B cell (primary cell): ENCODE data around the gene RER1. TPM values are rescaled to one million over a fixed set of nuclear protein-coding genes. Genes with fewer than 3 reads are reported as not detected.

Experiments
- ATAC-seq: fragments of 200-7000 bp; cut with Tn5 transposase; one replicate; pipeline ENCODE4 v1.10.0; 2021; ENCODE audit warnings: low read depth, mild to moderate bottlenecking, moderate number of reproducible peaks, moderate library complexity
- CTCF ChIA-PET: fragments of 350-600 bp; sonication (Branson Sonifier 250); formaldehyde crosslinking; loops from one replicate; lab custom pipeline; 2021; ENCODE audit warnings: antibody characterized with exemption, inconsistent platforms; lab: Charles Lee
- POLR2A ChIA-PET: fragments of 350-600 bp; sonication (Branson Sonifier 250); formaldehyde crosslinking; loops from one replicate; lab custom pipeline; 2021; ENCODE audit warnings: antibody characterized with exemption; lab: Charles Lee
- DNase-seq: peaks from one replicate; pipeline ENCODE4 v3.0.0; 2013
- H2AFZ ChIP-seq: 2 replicates; pipeline ENCODE4 v1.6.1; 2012; ENCODE audit warnings: mild to moderate bottlenecking, low read depth, low read length; ENCODE audit not compliant: insufficient read depth, poor library complexity, severe bottlenecking
- H3K27ac ChIP-seq, 2 donors: 1 replicate in 1 of 2; 2 replicates in 1 of 2; pipeline ENCODE4 v1.5.1; 2012 to 2013; ENCODE audit warnings: low read length in 2 of 2, mild to moderate bottlenecking in 2 of 2, moderate library complexity in 1 of 2
- H3K27me3 ChIP-seq, 4 experiments: fragments of 200-600 bp in 1 of 4; sonication (generic) in 1 of 4; replicated peaks in 1 of 4; 1 replicate in 2 of 4; 2 replicates in 2 of 4; pipeline versions ENCODE4 v1.6.1 to v1.7.0; 2013 to 2016; ENCODE audit warnings: low read length in 3 of 4, mild to moderate bottlenecking in 2 of 4, mixed read lengths in 1 of 4, moderate library complexity in 1 of 4; ENCODE audit not compliant: insufficient read depth in 4 of 4, control insufficient read depth in 3 of 4; ENCODE audit errors: control extremely low read depth in 1 of 4
- H3K36me3 ChIP-seq, 2 experiments: replicated peaks in 1 of 2; 1 replicate in 1 of 2; 2 replicates in 1 of 2; pipeline versions ENCODE4 v1.6.1 to v1.7.1; 2013; ENCODE audit warnings: low read length in 1 of 2; ENCODE audit not compliant: insufficient read depth in 2 of 2, control insufficient read depth in 1 of 2; ENCODE audit errors: control extremely low read depth in 1 of 2, extremely low read depth in 1 of 2
- H3K4me1 ChIP-seq, 2 donors: fragments of 200-600 bp in 1 of 2; sonication (generic) in 1 of 2; 1 replicate in 1 of 2; 2 replicates in 1 of 2; pipeline versions ENCODE4 v1.5.1 to v1.6.1; 2013 to 2017; ENCODE audit warnings: low read length in 2 of 2; ENCODE audit not compliant: control insufficient read depth in 2 of 2, insufficient read depth in 2 of 2
- H3K4me2 ChIP-seq: replicated peaks from 2 replicates; pipeline ENCODE3; 2012; ENCODE audit warnings: mild to moderate bottlenecking, low read depth, low read length; ENCODE audit not compliant: poor library complexity, severe bottlenecking
- H3K4me3 ChIP-seq, 5 experiments: fragments of 200-600 bp in 1 of 5; sonication (generic) in 1 of 5; 1 replicate in 3 of 5; 2 replicates in 2 of 5; pipeline versions ENCODE4 v1.5.1 to v1.7.0; 2011 to 2016; ENCODE audit warnings: low read length in 4 of 5, mild to moderate bottlenecking in 4 of 5, low read depth in 2 of 5, control low read depth in 1 of 5, moderate library complexity in 1 of 5; ENCODE audit not compliant: insufficient read depth in 1 of 5; ENCODE audit errors: control extremely low read depth in 1 of 5, extremely low read depth in 1 of 5
- H3K79me2 ChIP-seq: fragments of 200-600 bp; sonication (generic); one replicate; pipeline ENCODE4 v1.6.0; 2016; ENCODE audit warnings: low read length; ENCODE audit not compliant: control insufficient read depth, insufficient read depth
- H3K9ac ChIP-seq: fragments of 200-600 bp; sonication (generic); 2 replicates; pipeline ENCODE4 v1.6.1; 2017; ENCODE audit warnings: mild to moderate bottlenecking, low read length, moderate library complexity
- H3K9me3 ChIP-seq, 3 donors: one replicate each; pipeline versions ENCODE4 v1.6.1 to v1.7.1; 2013; ENCODE audit warnings: low read length in 2 of 3; ENCODE audit not compliant: control insufficient read depth in 2 of 3, insufficient read depth in 1 of 3; ENCODE audit errors: control extremely low read depth in 1 of 3
- H4K20me1 ChIP-seq: 2 replicates; pipeline ENCODE4 v1.6.0; 2012; ENCODE audit warnings: mild to moderate bottlenecking, low read length; ENCODE audit not compliant: insufficient read depth, control insufficient read depth, poor library complexity, severe bottlenecking
- H3K27ac Mint-ChIP-seq: one replicate; pipeline ENCODE4 v1.8.0; 2021; ENCODE audit warnings: mixed read lengths
- H3K27me3 Mint-ChIP-seq: one replicate; pipeline ENCODE4 v1.8.0; 2021; ENCODE audit warnings: mixed read lengths
- H3K4me1 Mint-ChIP-seq: one replicate; pipeline ENCODE4 v1.8.0; 2021; ENCODE audit warnings: mixed read lengths
- H3K4me3 Mint-ChIP-seq: one replicate; pipeline ENCODE4 v1.8.0; 2021; ENCODE audit warnings: mixed read lengths
- H3K9me3 Mint-ChIP-seq: one replicate; pipeline ENCODE4 v1.8.0; 2022; ENCODE audit warnings: mixed read lengths; ENCODE audit not compliant: insufficient read depth
- CTCF ChIP-seq: fragments of 200-600 bp; IDR thresholded peaks from one replicate; pipeline ENCODE4 v1.8.0; 2022; ENCODE audit warnings: antibody characterized with exemption, mild to moderate bottlenecking
- EZH2 ChIP-seq: IDR thresholded peaks from 2 replicates; pipeline ENCODE4 v1.6.1; 2012; ENCODE audit warnings: borderline replicate concordance, low read depth, mild to moderate bottlenecking, moderate library complexity, low read length; ENCODE audit not compliant: insufficient read depth, poor library complexity, severe bottlenecking
- WGBS: methylation state at CpG from one replicate; pipeline ENCODE4 v1.1.5; 2013; ENCODE audit warnings: missing lambda C conversion rate; ENCODE audit not compliant: insufficient coverage; 5-methylcytosine and 5-hydroxymethylcytosine counted together
- intact Hi-C: fragments of 100-400 bp; cut with micrococcal nuclease; formaldehyde crosslinking; loops from one replicate; pipeline ENCODE4 v1.10.0; 2022
- polyA plus RNA-seq: library from polyadenylated mRNA; depleted of rRNA; stranded (reverse); fragments of >200 nt; gene quantifications from 2 replicates; pipeline ENCODE4 v1.2.3, GENCODE V29; 2012
- total RNA-seq, 2 donors: library from RNA; stranded (reverse); fragments of 120-200 nt in 1 of 2; gene quantifications; 1 replicate in 1 of 2; 2 replicates in 1 of 2; pipeline versions ENCODE4 v1.2.3 to v1.2.4, GENCODE V29; 2013 to 2022

The RER1 gene
- total and polyA plus RNA-seq, 2 donors (not counting 1 experiment from before 2014, with no cell fraction given): 78.5 to 118 TPM

DNA sequence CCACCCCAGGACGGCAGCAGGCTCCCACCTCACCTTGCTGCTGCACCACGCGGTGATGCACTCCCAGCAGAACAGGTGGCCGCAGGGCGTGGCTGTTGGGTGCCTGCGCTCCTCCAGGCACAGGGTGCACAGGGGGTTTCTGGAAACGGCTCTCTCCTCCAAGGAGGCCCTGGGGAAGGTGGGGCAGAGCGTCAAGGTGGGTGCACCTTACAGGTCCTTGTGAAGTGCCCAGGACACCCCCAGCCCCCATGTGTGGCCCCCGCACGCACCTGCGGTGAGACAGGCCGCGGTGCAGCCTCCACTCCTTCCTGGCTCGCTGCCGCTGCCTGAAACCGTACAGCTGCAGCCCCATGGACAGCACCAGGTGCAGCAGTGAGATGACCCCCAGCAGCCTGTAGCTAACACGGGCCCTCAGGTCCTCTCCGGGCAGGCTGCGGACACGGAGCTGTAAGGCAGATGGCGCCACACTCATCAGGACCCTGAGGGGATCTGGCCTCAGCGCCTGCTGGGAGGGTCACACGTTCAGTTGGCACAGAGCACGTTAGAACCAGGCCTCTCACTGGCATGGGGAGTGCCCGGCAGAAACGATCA, 14.9 kb downstream of the RER1 start:
- no peak overlapping the region for H3K4me3 ChIP-seq
- H3K4me1 ChIP-seq: peaks cover 1 to 2% of the 10 kb centered on the region in 2 donors
- TF ChIP-seq CTCF: no peak
- TF ChIP-seq EZH2: no peak
- no peak overlapping the region for H3K27ac Mint-ChIP-seq
- H3K27me3 Mint-ChIP-seq: no peaks in the 10 kb centered on the region
- POLR2A ChIA-PET: interaction anchor here (1.7 kb wide), 1 partner anchor 15 kb away, joined by 3 read pairs; the partner anchor contains the start of genes MORN1 and RER1
- DNase-seq (no peak), ATAC-seq (no peak)
- H3K79me2 ChIP-seq: peaks cover 28% of the 10 kb centered on the region
- peaks cover 7% of the 10 kb centered on the region for H3K4me1 Mint-ChIP-seq
- no peaks in the 10 kb centered on the region for H3K9me3 ChIP-seq
- H3K4me3 Mint-ChIP-seq: no peak overlapping the region
- no peak overlapping the region for H3K4me2 ChIP-seq
- H3K36me3 ChIP-seq: peaks cover 0 to 56% of the 10 kb centered on the region in 2 experiments
- CTCF ChIA-PET: no interaction called here
- H3K27ac ChIP-seq: no peak overlapping the region
- peaks cover 37% of the 10 kb centered on the region for H4K20me1 ChIP-seq
- intact Hi-C loops: no loop called here
- H3K9ac ChIP-seq: no peak overlapping the region
- H2AFZ ChIP-seq: no peak overlapping the region
- WGBS: 95% methylated on average over 26 of the region's 26 CpGs
- H3K9me3 Mint-ChIP-seq: no peaks in the 10 kb centered on the region
- H3K27me3 ChIP-seq: no peaks in the 10 kb centered on the region

DNA sequence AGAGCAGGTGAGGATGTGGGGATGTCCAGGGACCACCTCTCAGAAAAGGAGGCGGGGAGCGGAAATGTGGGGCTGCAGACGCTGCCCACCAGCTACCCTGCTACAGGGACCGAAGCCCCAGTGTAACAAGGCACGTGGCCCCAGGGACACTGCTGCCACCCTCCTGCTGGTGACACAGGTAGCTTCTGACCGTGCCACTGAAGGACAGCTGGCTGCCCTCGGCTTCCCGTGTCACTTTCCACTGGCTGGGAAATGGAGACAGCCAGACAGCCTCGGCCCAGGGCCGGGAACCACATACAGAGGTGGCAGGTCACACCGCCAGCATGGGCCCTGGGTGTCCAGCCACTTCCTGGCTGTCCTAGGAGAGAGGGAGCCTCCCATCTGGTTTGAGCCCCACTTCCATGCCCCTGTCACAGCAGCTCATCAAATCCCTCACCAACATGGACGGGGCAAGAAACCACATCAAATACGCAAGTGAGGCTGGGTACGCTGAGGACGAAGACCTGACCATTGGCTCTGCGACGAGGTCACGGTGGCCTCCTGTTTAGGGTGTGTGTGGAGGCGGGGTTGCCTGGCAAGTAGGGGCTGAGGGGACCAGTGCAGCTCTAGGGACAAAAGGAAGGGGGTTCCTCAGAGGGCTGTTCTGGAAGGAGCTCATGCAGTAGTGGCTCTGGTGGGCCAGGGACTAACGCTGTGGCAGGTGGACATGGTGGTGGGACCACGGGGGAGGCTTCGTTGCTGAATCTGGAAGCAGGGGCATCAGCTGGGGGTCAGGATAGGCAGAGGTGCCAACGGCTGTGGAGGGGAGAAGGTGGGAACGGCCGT, 15.7 kb downstream of the RER1 start:
- ChIA-PET POLR2A (interaction anchor here (0.6 to 1.7 kb wide), 2 partner anchors 16 to 123 kb away, joined by 3 to 4 read pairs; partner anchors contain the start of genes MORN1 and RER1), CTCF (no interaction called here)
- no peaks in the 10 kb centered on the region for H3K27me3 ChIP-seq
- no peak overlapping the region for H3K27ac ChIP-seq
- H3K9ac ChIP-seq: no peak overlapping the region
- H3K27ac Mint-ChIP-seq: no peak overlapping the region
- peaks cover 29% of the 10 kb centered on the region for H4K20me1 ChIP-seq
- H3K79me2 ChIP-seq: peaks cover 27% of the 10 kb centered on the region
- peaks cover 0 to 48% of the 10 kb centered on the region in 2 experiments for H3K36me3 ChIP-seq
- DNase-seq: no peak
- no peak overlapping the region for H2AFZ ChIP-seq
- no peak overlapping the region for H3K4me2 ChIP-seq
- no peaks in the 10 kb centered on the region for H3K9me3 Mint-ChIP-seq
- no peak for TF ChIP-seq EZH2
- no peak for TF ChIP-seq CTCF
- no peak for ATAC-seq
- no peaks in the 10 kb centered on the region for H3K27me3 Mint-ChIP-seq
- H3K4me3 ChIP-seq: no peak overlapping the region
- H3K9me3 ChIP-seq: no peaks in the 10 kb centered on the region
- H3K4me3 Mint-ChIP-seq: no peak overlapping the region
- peaks cover 6 to 8% of the 10 kb centered on the region in 2 donors for H3K4me1 ChIP-seq
- intact Hi-C loops: no loop called here
- 94% methylated on average over 24 of the region's 25 CpGs for WGBS
- peaks cover 11% of the 10 kb centered on the region for H3K4me1 Mint-ChIP-seq
